ELR (cell line): ENCODE measurements around the gene MAPT.
A peak's percentile ranks its signal among the peaks of the same experiment; 100 is the strongest.
"Not testable (repeated sequence)": the region's sequence is repeated elsewhere in the genome, so short reads cannot be mapped to it uniquely, and the experiment has no call there.

Source experiments
- DNase-seq: peaks from one replicate; pipeline ENCODE4 v3.0.0-alpha.2; 2015; ENCODE audit warnings: low read depth

MAPT gene

GRCh38 chr17:45953561-45953960, 59.2 kb downstream of the MAPT start:
- no peak for DNase-seq

DNA sequence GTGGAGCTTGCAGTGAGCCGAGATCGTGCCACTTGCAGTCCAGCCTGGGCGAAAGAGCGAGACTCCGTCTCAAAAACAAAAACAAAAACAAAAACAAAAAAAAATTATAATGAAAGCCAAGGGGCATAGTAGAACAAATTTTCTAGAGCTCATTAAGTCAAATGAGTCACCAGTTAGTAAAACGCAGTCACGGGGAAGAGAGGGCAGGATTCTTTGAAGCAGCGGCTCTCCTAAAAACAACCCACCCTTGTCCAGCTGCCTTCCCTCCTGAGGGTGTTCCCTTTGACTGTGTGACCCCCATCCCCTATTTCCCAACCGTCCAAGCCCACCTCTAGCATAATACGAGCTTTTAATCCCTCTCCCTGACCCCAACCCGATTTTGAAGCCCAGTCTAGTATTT, 60.6 kb downstream of the MAPT start:
- DNase-seq, result peak; percentile 12

DNA sequence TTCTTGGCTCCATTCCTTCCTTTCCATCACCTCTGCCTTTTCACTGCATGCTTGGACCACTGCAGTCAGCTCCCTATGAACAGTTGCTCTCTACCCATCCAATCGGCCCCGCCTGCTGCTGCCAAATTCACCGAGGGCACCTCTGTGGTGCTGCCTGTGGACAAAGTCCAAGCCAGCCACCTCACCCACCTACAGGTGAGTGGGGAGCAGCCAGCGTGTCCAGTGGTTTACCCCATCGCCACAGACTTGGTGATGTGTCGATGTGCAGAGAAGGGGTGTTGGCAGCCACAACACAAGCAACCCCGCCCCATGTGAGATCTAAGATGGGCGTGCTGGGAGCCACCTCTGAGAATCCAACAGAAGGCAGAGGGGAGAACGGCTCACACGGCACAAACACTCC, 61.0 kb downstream of the MAPT start:
- no peak for DNase-seq

DNA sequence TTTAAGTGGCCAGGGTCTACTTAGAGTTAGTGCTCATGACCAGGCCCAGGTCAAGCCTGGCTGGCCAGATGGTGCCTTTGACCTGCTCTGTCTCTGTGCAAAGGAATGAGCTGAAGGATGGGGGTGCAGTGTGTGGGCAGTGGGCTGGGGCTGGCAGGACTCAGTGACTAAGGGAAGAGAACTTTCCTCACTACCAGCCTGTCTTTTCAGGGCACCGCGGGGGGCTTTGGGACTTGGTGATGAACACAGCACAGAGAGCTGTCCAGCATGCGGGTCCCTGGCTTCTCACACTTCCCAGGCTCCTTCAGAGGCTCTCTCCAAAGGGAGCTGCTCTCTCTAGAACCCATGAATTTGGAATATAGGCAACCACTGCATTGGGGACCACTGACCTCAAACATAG, 61.7 kb downstream of the MAPT start:
- no peak for DNase-seq

- DNase-seq, result not testable (repeated sequence)
These were observed 62.4 kb downstream of the MAPT start for GRCh38 chr17:45956746-45957145.

DNA sequence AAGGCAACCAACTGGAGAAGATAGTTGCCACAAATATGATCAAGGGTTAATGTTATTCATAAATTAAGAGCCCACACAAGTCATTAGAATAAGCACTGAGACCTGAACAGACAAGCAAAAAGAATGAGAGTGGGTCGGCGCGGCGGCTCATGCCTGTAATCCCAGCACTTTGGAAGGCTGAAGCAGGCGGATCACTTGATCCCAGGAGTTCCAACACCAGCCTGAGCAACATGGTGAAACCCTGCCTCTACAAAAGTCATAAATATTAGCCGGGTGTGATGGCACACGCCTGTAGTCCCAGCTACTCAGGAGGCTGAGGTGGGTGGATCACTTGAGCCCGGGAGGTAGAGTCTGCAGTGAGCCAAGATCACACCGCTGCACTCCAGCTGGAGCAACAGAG, 64.0 kb downstream of the MAPT start:
- no peak for DNase-seq

DNA sequence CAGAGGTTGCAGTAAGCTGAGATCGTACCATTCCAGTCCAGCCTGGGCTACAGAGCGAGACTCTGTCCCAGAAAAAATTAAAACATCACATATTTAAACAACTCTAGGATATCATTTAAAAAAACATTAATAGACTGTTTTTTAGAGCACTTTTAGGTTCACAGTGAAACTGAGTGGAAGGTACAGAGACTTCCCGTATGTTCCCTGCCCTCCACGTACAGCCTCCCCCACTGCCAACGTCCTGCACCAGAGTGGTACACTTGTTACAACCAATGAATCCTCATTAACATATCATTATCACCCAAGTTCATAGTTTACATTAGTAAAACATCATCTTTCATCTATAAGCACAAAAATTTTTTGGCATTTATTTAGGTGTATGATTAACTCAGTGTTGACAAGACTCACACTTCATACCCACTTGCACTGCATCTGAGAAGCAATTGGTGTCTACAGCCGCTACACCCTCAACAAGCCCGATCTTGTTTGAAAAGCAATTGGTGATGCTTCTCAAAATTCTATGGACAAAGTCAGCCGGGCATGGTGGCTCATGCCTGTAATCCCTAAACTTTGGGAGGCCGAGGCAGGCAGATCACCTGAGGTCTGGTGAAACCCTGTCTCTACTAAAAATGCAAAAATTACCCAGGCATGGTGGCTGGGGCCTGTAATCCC, 64.8 kb downstream of the MAPT start:
- no peak for DNase-seq

- DNase-seq, result no peak
These were observed 66.0 kb downstream of the MAPT start for GRCh38 chr17:45960311-45960710.

DNA sequence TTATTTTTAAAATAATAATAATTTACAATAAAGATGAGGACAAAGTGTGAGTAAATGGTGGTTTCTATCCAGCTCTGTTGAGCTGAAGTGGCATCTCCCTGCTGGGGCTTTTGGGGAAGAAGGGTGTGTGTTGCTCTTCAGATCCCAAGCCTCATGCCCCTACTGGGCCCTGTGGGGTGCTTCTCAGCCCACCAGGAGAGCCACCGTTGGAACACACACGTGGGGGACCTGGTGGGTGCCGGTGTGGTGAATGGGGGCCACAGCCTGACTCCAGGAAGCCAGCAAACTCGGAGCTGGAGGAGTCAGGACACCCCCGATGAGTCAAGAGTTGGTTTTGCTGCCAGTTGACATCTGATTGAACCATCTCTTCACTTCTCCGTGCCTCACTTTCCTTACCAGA, 66.9 kb downstream of the MAPT start:
- no peak for DNase-seq

- DNase-seq, result no peak
These were observed 68.0 kb downstream of the MAPT start for GRCh38 chr17:45962221-45962972.

DNA sequence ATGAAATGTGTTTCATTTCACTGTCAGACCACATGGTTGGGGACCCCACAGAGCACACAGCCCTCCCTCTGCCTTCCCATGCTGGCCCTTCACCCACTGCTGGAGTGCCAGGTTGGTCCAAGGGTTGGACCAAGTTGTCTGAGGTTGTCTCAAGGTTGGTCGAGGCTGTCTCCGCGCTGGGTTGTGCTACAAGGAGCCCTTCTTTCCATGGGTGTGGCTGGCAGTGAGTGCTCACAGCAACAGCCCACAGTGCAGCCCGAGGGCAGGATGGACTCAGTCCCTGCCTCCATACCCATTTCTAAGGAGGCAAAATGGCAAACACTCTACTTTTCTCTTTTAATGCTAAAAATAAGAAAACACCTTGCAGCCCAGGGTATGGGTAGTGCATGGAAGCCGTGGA, 68.9 kb downstream of the MAPT start:
- DNase-seq, result no peak

DNA sequence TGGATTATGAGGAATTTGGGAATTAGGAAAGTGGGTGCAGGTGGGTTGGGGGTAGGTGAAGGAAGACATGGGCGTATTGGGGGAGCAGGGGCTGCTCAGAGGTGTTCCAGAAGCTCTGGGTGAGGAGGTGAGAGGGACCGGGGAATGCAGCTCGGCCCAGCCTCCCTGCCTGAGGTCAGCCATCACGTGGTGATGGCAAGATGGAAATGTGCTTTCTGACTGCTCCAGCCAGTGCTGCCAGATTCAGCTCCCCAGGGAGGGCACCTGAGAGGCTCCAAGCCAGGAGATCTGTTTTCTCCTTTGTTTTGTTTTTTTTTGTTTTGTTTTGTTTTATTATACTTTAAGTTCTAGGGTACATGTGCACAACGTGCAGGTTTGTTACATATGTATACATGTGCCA, 69.5 kb downstream of the MAPT start:
- DNase-seq, result no peak

GRCh38 chr17:45964634-45965033, 70.3 kb downstream of the MAPT start:
- DNase-seq, result no peak

DNA sequence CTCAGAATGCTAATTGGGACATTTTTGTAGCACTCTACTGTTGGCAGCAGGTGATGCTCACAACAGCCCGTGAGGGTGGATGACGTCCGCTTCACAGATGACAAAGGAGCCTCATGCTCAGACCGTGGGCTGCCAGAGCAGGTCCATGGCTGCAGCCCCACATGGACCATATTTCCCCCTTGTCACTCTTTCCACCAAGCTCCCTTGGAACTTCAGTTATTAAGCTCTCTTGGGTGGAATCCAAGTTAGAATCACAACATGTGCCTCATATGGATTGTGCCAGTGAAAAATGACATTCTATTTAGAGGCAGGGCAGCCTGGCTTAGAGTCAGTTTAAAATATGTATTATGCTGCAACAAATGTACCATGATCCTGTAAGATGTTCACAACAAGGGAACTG, 71.5 kb downstream of the MAPT start:
- DNase-seq, result no peak

GRCh38 chr17:45966606-45967280, 72.4 kb downstream of the MAPT start:
- DNase-seq, result no peak

- DNase-seq, result no peak
These were observed 73.0 kb downstream of the MAPT start for GRCh38 chr17:45967378-45967777.

GRCh38 chr17:45968732-45969131, 74.4 kb downstream of the MAPT start:
- DNase-seq, result no peak

DNA sequence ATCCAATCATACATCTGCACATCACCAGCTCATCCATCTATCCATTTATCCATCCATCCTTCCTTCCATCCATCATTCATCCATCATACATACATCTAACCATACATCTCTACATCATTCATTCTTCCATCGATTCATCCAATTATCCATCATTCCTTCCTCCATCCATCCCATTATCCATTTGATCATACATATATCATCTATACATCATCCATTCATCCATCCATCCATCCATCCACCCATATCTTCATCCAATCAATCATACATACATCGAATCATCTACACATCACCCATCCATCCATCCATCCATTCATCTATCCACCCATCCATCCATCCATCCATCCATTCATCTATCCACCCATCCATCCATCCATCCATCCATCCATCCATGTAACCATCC, 75.4 kb downstream of the MAPT start:
- no peak for DNase-seq

- DNase-seq, result no peak
These were observed 76.3 kb downstream of the MAPT start for GRCh38 chr17:45970659-45971058.

GRCh38 chr17:45971698-45972141, 77.4 kb downstream of the MAPT start:
- DNase-seq, result no peak

- DNase-seq, result no peak
These were observed 78.2 kb downstream of the MAPT start for GRCh38 chr17:45972531-45972930.

- no peak for DNase-seq
These were observed 78.9 kb downstream of the MAPT start for GRCh38 chr17:45973099-45973780.
